ENCODE results near the gene CTU1. TPM values are rescaled to one million over a fixed set of nuclear protein-coding genes. Genes with fewer than 3 reads are reported as not detected.

Gene CTU1
- total RNA-seq, 2 experiments from 2014 or later, result 8.8 to 9.8 TPM

- intact Hi-C loops (cut with micrococcal nuclease), result no loop called here
- POLR2A ChIA-PET, result no interaction called here
- H3K9me3 Mint-ChIP-seq, result no peaks in the 10 kb centered on the region
- no peak for DNase-seq
- H3K4me3 Mint-ChIP-seq, result no peak overlapping the region
- CTCF ChIA-PET, result no interaction called here
- peaks cover 2% of the 10 kb centered on the region for H3K27me3 Mint-ChIP-seq
- no peaks in the 10 kb centered on the region for H3K36me3 Mint-ChIP-seq
- no peak overlapping the region for H3K27ac Mint-ChIP-seq
- H3K4me1 Mint-ChIP-seq (ENCODE audit: low read depth), result peaks cover 17% of the 10 kb centered on the region
Observed at GRCh38 chr19:51141181-51141580, 33.0 kb upstream of the CTU1 start.

DNA sequence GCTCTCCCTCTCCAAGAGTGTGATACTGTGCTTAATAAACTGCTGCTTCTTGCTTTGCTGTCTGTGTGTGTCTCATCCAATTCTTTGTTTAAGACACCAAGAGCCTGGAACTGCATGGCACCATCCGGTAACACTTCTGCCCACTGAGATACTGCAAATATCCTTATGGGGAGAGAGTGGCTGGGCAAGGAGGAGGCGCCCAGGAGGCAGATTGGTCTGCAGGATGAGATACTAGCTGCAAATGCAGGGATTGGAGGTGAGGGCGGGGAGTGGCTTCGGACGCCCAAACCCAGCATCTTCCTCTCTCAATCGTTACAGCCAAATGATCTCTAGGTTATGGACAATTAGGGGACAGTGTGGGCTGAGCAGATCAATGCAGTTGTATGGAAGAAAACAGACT lies 32.2 kb upstream of the CTU1 start:
- DNase-seq, result no peak
- no peak overlapping the region for H3K4me3 Mint-ChIP-seq
- ChIA-PET POLR2A (no interaction called here), CTCF (no interaction called here)
- peaks cover under 1% of the 10 kb centered on the region for H3K9me3 Mint-ChIP-seq
- peaks cover 21% of the 10 kb centered on the region for H3K4me1 Mint-ChIP-seq (ENCODE audit: low read depth)
- H3K36me3 Mint-ChIP-seq, result no peaks in the 10 kb centered on the region
- intact Hi-C loops (cut with micrococcal nuclease), result no loop called here
- H3K27ac Mint-ChIP-seq, result no peak overlapping the region
- H3K27me3 Mint-ChIP-seq, result peaks cover 2% of the 10 kb centered on the region

DNA sequence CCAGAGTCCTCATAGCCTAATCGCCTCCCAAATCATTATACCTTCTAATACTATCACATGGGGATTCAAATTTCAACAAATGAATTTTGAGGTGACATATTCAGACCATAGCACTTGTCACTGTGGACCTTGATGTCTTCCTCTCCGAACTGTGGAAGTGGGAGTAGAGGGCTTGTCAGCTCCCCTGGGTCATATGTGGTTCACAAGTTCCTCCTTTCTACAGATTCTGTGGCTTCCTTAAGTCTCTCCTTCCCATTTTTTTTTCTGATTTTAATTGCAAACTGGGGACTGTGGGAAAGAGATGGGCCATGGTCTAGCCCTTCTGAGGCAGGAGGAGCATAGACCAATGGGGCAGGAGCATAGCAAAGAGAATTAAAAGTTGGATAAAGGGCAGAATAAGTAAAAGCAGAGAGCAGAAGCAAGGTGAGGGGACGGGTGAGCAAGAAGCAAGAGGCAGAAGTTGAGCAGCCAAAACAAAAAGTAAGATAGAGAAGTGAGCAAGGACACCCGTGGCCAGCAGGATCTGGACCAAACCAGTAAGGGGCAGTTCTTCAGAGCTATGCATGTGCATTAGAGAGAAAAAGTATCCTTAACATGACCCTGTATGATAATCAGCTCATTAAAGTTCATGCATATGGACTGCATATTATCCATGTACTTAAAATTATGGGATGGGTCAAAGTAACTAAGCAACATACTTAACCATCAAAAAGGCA lies 31.2 kb upstream of the CTU1 start:
- H3K4me1 Mint-ChIP-seq (ENCODE audit: low read depth), result peaks cover 21% of the 10 kb centered on the region
- CTCF ChIA-PET, result no interaction called here
- H3K27ac Mint-ChIP-seq, result no peak overlapping the region
- no peak overlapping the region for H3K4me3 Mint-ChIP-seq
- POLR2A ChIA-PET, result no interaction called here
- peaks cover 2% of the 10 kb centered on the region for H3K36me3 Mint-ChIP-seq
- H3K9me3 Mint-ChIP-seq, result peaks cover 4% of the 10 kb centered on the region
- peak; percentile 2 for DNase-seq
- H3K27me3 Mint-ChIP-seq, result peaks cover 2% of the 10 kb centered on the region
- intact Hi-C loops (cut with micrococcal nuclease), result no loop called here

- Mint-ChIP-seq H3K4me1 (ENCODE audit: low read depth) (peaks cover 21% of the 10 kb centered on the region), H3K27me3 (peaks cover 2% of the 10 kb centered on the region), H3K4me3 (no peak overlapping the region), H3K27ac (no peak overlapping the region), H3K36me3 (peaks cover 2% of the 10 kb centered on the region), H3K9me3 (peaks cover 4% of the 10 kb centered on the region)
- peak; percentile 5 for DNase-seq
- ChIA-PET CTCF (interaction anchor here (0.9 kb wide), 1 partner anchor 20 kb away, joined by 4 read pairs; no protein-coding TSS in a partner anchor), POLR2A (no interaction called here)
- intact Hi-C loops (cut with micrococcal nuclease), result no loop called here
Observed at GRCh38 chr19:51138549-51138979, 30.4 kb upstream of the CTU1 start.

DNA sequence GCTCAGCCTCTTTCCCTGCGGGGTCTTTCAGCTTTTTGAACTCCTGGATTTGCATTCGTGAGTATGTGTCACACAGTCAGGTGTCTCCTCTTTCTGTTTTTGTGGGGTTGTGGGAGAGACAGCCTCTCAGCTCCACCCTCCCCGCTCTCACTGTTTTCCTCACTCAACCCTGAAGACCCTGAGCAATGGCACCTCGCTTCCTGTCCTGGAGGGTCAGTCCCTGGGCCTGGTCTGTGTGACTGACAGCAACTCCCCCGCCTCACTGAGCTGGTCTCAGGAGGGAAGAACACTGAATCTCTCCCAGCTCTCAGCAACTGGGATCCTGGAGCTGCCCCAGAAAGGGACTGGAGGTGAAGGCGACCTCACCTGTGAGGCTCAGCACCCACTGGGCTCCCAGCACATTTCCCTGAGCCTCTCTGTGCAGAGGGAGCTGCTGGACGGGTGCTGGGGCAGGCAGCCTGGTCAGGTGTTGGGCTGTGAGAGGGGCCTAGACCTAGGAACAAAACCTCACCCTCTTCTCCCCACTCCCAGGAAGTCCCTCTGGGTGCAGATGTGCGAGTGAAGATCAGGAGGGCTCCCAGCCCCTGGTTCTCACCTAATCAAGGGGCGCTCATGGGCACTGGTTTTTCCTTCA lies 29.7 kb upstream of the CTU1 start:
- Mint-ChIP-seq H3K4me1 (ENCODE audit: low read depth) (peaks cover 21% of the 10 kb centered on the region), H3K36me3 (peaks cover 2% of the 10 kb centered on the region), H3K9me3 (peaks cover 4% of the 10 kb centered on the region), H3K27me3 (peaks cover 2% of the 10 kb centered on the region), H3K4me3 (no peak overlapping the region), H3K27ac (no peak overlapping the region)
- POLR2A ChIA-PET, result no interaction called here
- CTCF ChIA-PET, result interaction anchor here (0.9 kb wide), 1 partner anchor 20 kb away, joined by 4 read pairs; no protein-coding TSS in a partner anchor
- intact Hi-C loops (cut with micrococcal nuclease), result no loop called here
- peak; percentile 4 for DNase-seq

GRCh38 chr19:51136851-51137551 lies 28.8 kb upstream of the CTU1 start:
- H3K9me3 Mint-ChIP-seq, result peaks cover 4% of the 10 kb centered on the region
- H3K27me3 Mint-ChIP-seq, result peaks cover 2% of the 10 kb centered on the region
- H3K4me1 Mint-ChIP-seq (ENCODE audit: low read depth), result peaks cover 27% of the 10 kb centered on the region
- H3K4me3 Mint-ChIP-seq, result no peak overlapping the region
- ChIA-PET POLR2A (no interaction called here), CTCF (no interaction called here)
- peaks cover 2% of the 10 kb centered on the region for H3K36me3 Mint-ChIP-seq
- intact Hi-C loops (cut with micrococcal nuclease), result no loop called here
- peak; percentile 16 for DNase-seq
- peak overlapping the region; percentile 5 for H3K27ac Mint-ChIP-seq

DNA sequence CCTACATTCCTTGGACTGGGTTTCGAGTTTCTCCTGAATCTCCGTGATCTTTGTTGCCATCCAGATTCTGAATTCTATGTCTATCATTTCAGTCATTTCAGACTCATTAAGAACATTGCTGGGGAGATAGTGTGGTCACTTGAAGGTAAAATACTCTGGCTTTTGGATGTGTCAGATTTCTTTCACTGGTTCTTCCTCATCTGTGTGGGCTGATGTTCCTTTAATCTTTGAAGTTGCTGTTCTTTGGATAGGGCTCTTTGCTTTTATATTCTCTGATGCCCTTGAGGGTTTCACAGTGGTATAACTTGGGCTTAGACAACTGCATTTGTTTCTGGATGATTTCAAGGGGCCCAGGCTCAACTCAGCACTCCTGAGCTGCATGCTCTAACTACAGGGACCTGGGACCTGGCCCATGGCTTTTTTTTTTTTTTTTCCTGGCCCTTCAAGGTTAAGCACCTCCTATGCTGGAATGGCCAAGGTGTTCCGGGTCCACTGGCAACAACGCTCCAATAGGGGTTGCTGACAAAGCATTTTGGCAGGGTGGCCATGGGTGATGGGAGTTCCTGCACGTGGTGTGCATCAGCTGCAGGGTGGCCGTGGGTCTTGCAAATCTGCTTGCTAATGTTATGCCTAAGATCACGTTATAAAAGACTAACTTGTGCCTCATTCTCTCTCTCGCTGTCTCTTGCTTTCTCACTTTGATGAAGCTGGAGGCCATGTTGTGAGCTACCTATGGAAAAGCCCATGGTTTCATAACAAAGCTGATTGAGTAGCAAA lies 28.0 kb upstream of the CTU1 start:
- Mint-ChIP-seq H3K36me3 (peaks cover 2% of the 10 kb centered on the region), H3K27ac (no peak overlapping the region), H3K9me3 (peaks cover 4% of the 10 kb centered on the region), H3K4me3 (no peak overlapping the region), H3K4me1 (ENCODE audit: low read depth) (peaks cover 30% of the 10 kb centered on the region), H3K27me3 (peaks cover 2% of the 10 kb centered on the region)
- intact Hi-C loops (cut with micrococcal nuclease), result no loop called here
- CTCF ChIA-PET, result interaction anchor here (0.6 to 1.5 kb wide), 3 partner anchors 20 to 841 kb away, joined by 3 to 7 read pairs (median 3); no protein-coding TSS in a partner anchor
- peak; percentile 7 for DNase-seq
- POLR2A ChIA-PET, result no interaction called here

GRCh38 chr19:51135004-51135403 lies 26.8 kb upstream of the CTU1 start:
- no peak overlapping the region for H3K4me3 Mint-ChIP-seq
- intact Hi-C loops (cut with micrococcal nuclease), result no loop called here
- peaks cover 2% of the 10 kb centered on the region for H3K36me3 Mint-ChIP-seq
- no peak overlapping the region for H3K27ac Mint-ChIP-seq
- POLR2A ChIA-PET, result no interaction called here
- H3K9me3 Mint-ChIP-seq, result peaks cover 4% of the 10 kb centered on the region
- H3K27me3 Mint-ChIP-seq, result no peaks in the 10 kb centered on the region
- peaks cover 36% of the 10 kb centered on the region for H3K4me1 Mint-ChIP-seq (ENCODE audit: low read depth)
- no peak for DNase-seq
- CTCF ChIA-PET, result interaction anchor here (0.6 to 1.5 kb wide), 3 partner anchors 8 to 39 kb away, joined by 3 to 7 read pairs (median 3); no protein-coding TSS in a partner anchor

GRCh38 chr19:51131780-51132680 lies 23.8 kb upstream of the CTU1 start:
- H3K4me1 Mint-ChIP-seq (ENCODE audit: low read depth), result peaks cover 53% of the 10 kb centered on the region
- no peaks in the 10 kb centered on the region for H3K27me3 Mint-ChIP-seq
- peak; percentile 45 for DNase-seq
- ChIA-PET CTCF (interaction anchor here (1.6 kb wide), 1 partner anchor 26 kb away, joined by 4 read pairs; no protein-coding TSS in a partner anchor), POLR2A (no interaction called here)
- no peak overlapping the region for H3K27ac Mint-ChIP-seq
- H3K4me3 Mint-ChIP-seq, result no peak overlapping the region
- intact Hi-C loops (cut with micrococcal nuclease), result no loop called here
- H3K36me3 Mint-ChIP-seq, result peaks cover 2% of the 10 kb centered on the region
- H3K9me3 Mint-ChIP-seq, result peaks cover 4% of the 10 kb centered on the region

- H3K4me3 Mint-ChIP-seq, result no peak overlapping the region
- ChIA-PET POLR2A (no interaction called here), CTCF (interaction anchor here (1.7 kb wide), 1 partner anchor 33 kb away, joined by 3 read pairs; no protein-coding TSS in a partner anchor)
- peaks cover 55% of the 10 kb centered on the region for H3K4me1 Mint-ChIP-seq (ENCODE audit: low read depth)
- H3K9me3 Mint-ChIP-seq, result no peaks in the 10 kb centered on the region
- no peak for DNase-seq
- H3K27me3 Mint-ChIP-seq, result no peaks in the 10 kb centered on the region
- intact Hi-C loops (cut with micrococcal nuclease), result loop anchor here (2.0 kb wide), 1 partner anchor 15 kb away; no protein-coding TSS in a partner anchor
- H3K36me3 Mint-ChIP-seq, result peaks cover 2% of the 10 kb centered on the region
- no peak overlapping the region for H3K27ac Mint-ChIP-seq
Observed at GRCh38 chr19:51129716-51130115, 21.5 kb upstream of the CTU1 start.

DNA sequence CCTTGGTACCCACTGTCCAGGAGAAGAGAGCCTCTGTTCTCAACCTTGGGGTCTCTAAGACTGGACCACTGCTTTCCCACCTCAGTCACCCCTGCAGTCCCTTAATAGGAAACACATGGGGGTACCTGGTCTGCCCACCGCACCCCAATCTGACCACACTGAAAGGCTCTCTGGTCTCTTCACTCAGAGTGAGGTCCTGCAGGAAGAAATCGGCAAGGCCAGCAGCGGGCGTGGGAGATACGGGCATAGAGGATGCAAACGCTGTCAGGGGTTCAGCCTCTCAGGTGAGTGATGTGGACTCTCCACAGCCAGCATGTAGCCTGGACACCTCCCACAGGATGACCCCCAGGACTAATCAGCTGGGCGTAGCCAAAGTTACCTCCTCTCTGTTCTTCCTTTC lies 20.0 kb upstream of the CTU1 start:
- intact Hi-C loops (cut with micrococcal nuclease), result loop anchor here (2.0 kb wide), 1 partner anchor 13 kb away; no protein-coding TSS in a partner anchor
- CTCF ChIA-PET, result interaction anchor here (1.1 to 1.7 kb wide), 2 partner anchors 29 to 32 kb away, joined by 3 to 4 read pairs; no protein-coding TSS in a partner anchor
- Mint-ChIP-seq H3K27me3 (no peaks in the 10 kb centered on the region), H3K4me3 (no peak overlapping the region), H3K4me1 (ENCODE audit: low read depth) (peaks cover 69% of the 10 kb centered on the region), H3K9me3 (no peaks in the 10 kb centered on the region), H3K36me3 (no peaks in the 10 kb centered on the region), H3K27ac (no peak overlapping the region)
- DNase-seq, result no peak
- POLR2A ChIA-PET, result interaction anchor here (2.0 kb wide), 1 partner anchor 14 kb away, joined by 6 read pairs; no protein-coding TSS in a partner anchor

Data from activated CD4-positive, alpha-beta memory T cell treated with anti-CD3 and anti-CD28 coated beads for 36 hours (primary cell).